ENCODE results near the gene FMNL2.

Gene FMNL2

DNA sequence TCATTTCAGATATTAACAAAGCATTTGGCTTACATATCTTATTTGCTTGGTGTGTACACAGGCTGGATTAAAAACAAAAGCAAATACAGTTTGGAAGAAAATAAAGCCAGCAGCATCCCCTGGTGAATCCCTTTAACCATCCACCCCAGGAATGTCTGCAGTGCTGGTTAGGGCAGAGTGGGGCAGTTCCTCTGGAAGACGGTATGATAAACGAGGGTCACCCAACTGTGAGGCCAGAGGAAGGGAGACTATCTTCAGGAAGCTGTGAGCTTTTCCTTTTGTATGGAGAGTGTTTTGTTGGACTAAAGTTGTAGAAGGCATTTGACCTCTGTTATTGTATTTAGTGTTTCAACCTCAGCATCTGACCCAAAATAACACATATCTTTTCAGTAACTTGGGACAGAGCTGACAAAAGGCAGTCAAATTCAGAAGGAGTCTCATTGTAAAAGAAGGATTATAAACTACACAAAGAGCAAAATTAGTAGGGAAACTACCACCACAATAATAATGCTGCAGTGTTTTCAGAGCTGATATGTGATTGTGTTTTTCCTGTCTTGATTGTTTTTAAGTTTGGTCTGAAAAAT is 159.1 kb downstream of the FMNL2 start:
- ChIA-PET POLR2A (no interaction called here), CTCF (interaction anchor here (0.6 kb wide), 1 partner anchor 78 kb away, joined by 7 read pairs; no protein-coding TSS in a partner anchor)
- no peak overlapping the region for H3K27ac ChIP-seq (ENCODE audit: extremely low read depth, low read depth, low read length)
- TF ChIP-seq, protein P1, sequence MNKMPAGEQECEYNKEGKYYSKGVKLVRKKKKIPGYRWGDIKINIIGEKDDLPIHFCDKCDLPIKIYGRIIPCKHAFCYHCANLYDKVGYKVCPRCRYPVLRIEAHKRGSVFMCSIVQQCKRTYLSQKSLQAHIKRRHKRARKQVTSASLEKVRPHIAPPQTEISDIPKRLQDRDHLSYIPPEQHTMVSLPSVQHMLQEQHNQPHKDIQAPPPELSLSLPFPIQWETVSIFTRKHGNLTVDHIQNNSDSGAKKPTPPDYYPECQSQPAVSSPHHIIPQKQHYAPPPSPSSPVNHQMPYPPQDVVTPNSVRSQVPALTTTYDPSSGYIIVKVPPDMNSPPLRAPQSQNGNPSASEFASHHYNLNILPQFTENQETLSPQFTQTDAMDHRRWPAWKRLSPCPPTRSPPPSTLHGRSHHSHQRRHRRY (tag by site-specific recombination; IDR thresholded peaks at IDR 0.05): no peak
- TF ChIP-seq ZNF19 (tag by site-specific recombination; IDR thresholded peaks at IDR 0.05; ENCODE audit: low read depth) (no peak), ZNF335 (tag by site-specific recombination; conservative IDR thresholded peaks at IDR 0.05) (no peak), ZNF221 (tag by site-specific recombination; IDR thresholded peaks at IDR 0.05; ENCODE audit: borderline replicate concordance) (no peak), ZBTB6 (tag by site-specific recombination; IDR thresholded peaks at IDR 0.05) (no peak), ZNF18 (tag by site-specific recombination; IDR thresholded peaks at IDR 0.05) (no peak), ZNF623 (tag by site-specific recombination; IDR thresholded peaks at IDR 0.05) (no peak)
- H3K4me3 ChIP-seq (ENCODE audit: low read depth, low read length): no peak overlapping the region
- H3K9me3 ChIP-seq (ENCODE audit: control insufficient read depth, insufficient read depth, low read depth, low read length): no peaks in the 10 kb centered on the region
- H3K4me1 ChIP-seq (ENCODE audit: control insufficient read depth, insufficient read depth, low read length): peaks cover 27% of the 10 kb centered on the region
- no peaks in the 10 kb centered on the region for H3K36me3 ChIP-seq (ENCODE audit: control insufficient read depth in 2 of 2, insufficient read depth in 1 of 2, low read length in 2 of 2)

DNA sequence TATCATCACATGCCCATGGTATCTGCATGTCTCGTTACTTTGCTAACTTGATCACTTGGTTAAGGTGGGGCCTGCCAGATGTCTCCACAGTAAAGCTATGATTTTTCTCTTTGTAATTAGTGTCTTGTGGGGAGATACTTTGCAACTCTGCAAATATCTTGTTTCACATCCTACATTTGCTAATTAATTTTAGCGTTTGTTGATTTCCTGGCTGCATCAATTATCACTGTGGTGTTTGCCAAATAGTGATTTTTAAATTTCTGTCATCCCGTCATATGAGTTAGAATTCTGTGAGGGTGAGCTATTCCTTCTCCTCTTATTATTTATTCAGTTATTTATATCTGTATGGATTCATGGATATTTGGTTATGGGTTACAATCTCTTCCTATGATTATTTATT is 161.4 kb downstream of the FMNL2 start:
- Histone ChIP-seq H3K4me1 (ENCODE audit: control insufficient read depth, insufficient read depth, low read length) (peaks cover 30% of the 10 kb centered on the region), H3K27ac (ENCODE audit: extremely low read depth, low read depth, low read length) (no peak overlapping the region), H3K9me3 (ENCODE audit: control insufficient read depth, insufficient read depth, low read depth, low read length) (no peaks in the 10 kb centered on the region), H3K36me3 (ENCODE audit: control insufficient read depth in 2 of 2, insufficient read depth in 1 of 2, low read length in 2 of 2) (no peaks in the 10 kb centered on the region), H3K4me3 (ENCODE audit: low read depth, low read length) (no peak overlapping the region)
- TF ChIP-seq, protein P2, sequence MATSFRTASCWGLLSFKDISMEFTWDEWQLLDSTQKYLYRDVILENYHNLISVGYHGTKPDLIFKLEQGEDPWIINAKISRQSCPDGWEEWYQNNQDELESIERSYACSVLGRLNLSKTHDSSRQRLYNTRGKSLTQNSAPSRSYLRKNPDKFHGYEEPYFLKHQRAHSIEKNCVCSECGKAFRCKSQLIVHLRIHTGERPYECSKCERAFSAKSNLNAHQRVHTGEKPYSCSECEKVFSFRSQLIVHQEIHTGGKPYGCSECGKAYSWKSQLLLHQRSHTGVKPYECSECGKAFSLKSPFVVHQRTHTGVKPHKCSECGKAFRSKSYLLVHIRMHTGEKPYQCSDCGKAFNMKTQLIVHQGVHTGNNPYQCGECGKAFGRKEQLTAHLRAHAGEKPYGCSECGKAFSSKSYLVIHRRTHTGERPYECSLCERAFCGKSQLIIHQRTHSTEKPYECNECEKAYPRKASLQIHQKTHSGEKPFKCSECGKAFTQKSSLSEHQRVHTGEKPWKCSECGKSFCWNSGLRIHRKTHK (tag by site-specific recombination; IDR thresholded peaks at IDR 0.05): no peak
- TF ChIP-seq ZNF660 (tag by site-specific recombination; IDR thresholded peaks at IDR 0.05) (no peak), ZNF221 (tag by site-specific recombination; IDR thresholded peaks at IDR 0.05; ENCODE audit: borderline replicate concordance) (no peak), ZNF211 (tag by site-specific recombination; IDR thresholded peaks at IDR 0.05; ENCODE audit: low read depth) (no peak), ZEB2 (tag by site-specific recombination; IDR thresholded peaks at IDR 0.05) (no peak), ZNF354C (tag by site-specific recombination; IDR thresholded peaks at IDR 0.05; ENCODE audit: borderline replicate concordance, low read depth) (no peak), ZBTB21 (tag by site-specific recombination; IDR thresholded peaks at IDR 0.05) (no peak), ZNF558 (tag by site-specific recombination; IDR thresholded peaks at IDR 0.05) (no peak), ZNF121 (tag by site-specific recombination; IDR thresholded peaks at IDR 0.05) (no peak), ZNF776 (tag by site-specific recombination; IDR thresholded peaks at IDR 0.05; ENCODE audit: borderline replicate concordance) (no peak), KLF9 (tag by site-specific recombination; IDR thresholded peaks at IDR 0.05; ENCODE audit: low read depth) (no peak)
- TF ChIP-seq, protein P3, sequence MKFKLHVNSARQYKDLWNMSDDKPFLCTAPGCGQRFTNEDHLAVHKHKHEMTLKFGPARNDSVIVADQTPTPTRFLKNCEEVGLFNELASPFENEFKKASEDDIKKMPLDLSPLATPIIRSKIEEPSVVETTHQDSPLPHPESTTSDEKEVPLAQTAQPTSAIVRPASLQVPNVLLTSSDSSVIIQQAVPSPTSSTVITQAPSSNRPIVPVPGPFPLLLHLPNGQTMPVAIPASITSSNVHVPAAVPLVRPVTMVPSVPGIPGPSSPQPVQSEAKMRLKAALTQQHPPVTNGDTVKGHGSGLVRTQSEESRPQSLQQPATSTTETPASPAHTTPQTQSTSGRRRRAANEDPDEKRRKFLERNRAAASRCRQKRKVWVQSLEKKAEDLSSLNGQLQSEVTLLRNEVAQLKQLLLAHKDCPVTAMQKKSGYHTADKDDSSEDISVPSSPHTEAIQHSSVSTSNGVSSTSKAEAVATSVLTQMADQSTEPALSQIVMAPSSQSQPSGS (tag by site-specific recombination; IDR thresholded peaks at IDR 0.05; ENCODE audit: low read depth): no peak
- CTCF ChIA-PET: no interaction called here
- POLR2A ChIA-PET: interaction anchor here (0.6 kb wide), 1 partner anchor 394 kb away, joined by 3 read pairs; no protein-coding TSS in a partner anchor

All from HEK293 (cell line).